Fibroblast of upper back skin (primary cell): ENCODE measurements around the gene HACD3.
A peak's percentile ranks its signal among the peaks of the same experiment; 100 is the strongest.
"Not testable (repeated sequence)": the region's sequence is repeated elsewhere in the genome, so short reads cannot be mapped to it uniquely, and the experiment has no call there.

Experiments
- DNase-seq: peaks from one replicate; pipeline ENCODE4 v3.0.0-alpha.2; 2013

HACD3 gene

DNA sequence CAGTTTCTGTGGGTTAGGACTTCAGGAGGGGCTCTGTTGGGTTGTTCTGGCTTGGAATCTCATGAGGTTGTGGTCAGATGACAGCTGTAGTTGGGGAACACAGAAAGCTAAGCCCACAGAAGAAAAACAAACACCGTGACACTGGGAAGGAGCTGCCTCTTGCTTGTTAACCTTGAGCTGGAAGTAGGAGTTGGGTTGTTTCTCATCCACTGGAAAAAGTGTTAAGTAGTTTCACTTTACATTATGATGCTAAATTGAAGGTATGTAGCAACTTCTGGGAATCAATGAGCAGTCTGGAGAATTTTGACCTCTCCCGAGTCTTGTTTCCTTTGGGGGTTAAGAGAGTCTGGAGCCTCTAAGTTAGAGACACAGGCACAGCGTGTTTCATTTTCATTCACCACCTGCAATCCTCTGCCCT is 20.4 kb downstream of the HACD3 start:
- peak; percentile 12 for DNase-seq

DNA sequence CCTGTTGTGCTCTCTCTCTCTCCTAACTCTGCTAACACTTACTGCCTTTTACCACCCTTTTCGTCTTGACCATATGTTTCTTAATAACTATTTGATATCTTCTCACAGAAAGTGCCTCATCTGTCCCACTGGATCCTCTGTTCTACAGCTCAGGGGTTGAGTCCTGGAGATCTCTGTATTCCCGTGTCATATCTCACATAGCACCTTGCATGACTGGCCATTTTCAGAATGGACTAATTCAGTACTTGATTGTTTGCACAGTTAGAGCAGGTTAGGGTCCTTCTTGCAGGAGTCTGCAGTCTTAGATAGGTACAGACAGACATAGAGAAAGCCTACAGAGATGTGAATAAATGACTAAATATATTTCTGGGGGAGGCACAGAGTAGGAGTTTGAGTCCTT is 20.9 kb downstream of the HACD3 start:
- no peak for DNase-seq

DNA sequence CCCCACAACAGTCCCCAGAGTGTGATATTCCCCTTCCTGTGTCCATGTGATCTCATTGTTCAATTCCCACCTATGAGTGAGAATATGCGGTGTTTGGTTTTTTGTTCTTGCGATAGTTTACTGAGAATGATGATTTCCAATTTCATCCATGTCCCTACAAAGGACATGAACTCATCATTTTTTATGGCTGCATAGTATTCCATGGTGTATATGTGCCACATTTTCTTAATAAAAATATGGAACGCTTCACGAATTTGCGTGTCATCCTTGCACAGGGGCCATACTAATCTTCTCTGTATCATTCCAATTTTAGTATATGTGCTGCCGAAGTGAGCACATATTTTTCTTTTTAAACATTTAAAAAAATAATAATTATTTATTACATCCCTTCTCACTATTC is 22.6 kb downstream of the HACD3 start:
- not testable (repeated sequence) for DNase-seq

DNA sequence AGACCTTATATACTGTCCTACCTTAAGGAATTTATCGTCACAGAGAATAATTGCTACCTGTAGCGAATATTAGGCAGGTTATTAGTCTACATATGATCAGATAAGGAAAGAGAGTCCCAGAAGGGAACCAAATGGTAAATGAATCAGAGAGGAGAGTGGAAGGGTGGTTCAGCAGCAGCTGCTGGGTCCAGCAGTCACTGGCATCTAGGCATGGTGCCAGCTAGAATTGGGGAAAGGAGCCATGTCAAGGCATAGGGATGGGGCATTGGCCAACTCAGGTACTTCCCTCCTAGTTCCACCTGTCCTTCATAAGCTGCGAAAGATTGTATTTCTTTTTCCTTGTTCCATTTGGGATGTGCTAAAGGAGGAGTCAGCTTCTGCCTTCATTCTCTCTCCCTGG is 23.4 kb downstream of the HACD3 start:
- no peak for DNase-seq

DNA sequence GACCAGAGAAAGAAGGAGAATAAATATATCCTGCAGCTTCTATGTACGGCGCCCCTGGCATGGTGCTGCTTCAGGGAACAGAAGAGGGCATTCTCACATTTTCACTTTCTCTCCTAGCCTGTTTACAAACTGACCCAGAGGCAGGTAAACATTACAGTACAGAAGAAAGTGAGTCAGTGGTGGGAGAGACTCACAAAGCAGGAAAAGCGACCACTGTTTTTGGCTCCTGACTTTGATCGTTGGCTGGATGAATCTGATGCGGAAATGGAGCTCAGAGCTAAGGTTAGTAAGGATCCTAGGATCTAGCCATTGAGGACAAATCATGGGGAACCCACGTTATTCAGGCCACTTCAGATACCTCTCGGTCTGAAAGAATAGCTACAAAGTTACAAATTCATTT is 26.4 kb downstream of the HACD3 start:
- DNase-seq: no peak

DNA sequence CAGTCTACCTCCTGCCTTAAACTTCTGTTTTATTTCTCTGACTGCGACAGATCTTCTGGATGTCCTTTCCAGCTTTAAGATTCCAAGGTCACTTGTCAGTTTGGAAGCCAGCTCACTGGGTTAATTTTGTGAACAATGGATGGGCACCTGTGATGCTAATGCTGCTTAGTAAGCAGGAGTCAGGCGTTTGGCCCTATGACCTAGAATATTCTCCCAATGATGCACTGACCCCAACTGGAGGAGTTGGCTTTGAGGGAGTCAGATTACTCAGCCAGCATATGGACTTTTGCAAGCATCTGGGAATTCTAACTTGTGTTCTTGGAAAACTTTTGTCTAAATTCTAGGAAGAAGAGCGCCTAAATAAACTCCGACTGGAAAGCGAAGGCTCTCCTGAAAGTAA is 28.1 kb downstream of the HACD3 start:
- no peak for DNase-seq

DNA sequence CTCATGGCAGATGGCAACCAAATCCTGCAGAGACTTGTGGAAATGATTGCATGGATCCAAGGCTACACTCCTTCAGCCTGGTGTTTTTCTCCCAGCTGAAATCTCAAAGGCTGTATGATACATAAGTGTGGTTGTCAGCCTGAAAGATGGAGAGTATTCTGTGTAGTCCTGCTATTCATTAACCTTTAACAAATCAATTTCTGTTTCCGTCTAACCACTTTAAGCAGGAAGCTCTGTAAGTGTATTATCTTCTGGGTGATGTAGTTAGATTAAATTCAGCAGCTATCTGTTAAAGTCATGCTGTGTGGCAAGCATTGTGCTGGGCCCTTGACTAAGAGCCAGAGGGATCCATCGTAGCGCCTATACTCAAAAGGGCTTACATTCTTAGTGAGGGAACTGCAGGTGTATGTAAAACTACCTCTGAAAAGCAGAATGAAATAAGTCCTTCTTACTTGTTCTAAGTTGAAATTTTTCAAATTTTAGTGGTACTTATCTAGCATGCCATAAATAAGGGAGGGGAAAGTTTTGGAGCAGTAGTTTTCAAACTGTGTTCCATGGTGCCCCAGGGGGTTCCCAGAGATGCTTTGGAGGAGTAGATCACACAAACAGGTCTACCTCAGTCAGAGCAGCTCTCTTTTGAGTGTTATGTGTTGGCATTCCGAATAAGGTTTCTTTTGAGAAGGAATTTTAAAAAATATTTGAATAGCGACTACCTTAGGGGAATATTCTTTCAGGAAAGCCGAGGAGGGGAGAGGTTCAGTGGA is 28.9 kb downstream of the HACD3 start:
- DNase-seq: no peak

DNA sequence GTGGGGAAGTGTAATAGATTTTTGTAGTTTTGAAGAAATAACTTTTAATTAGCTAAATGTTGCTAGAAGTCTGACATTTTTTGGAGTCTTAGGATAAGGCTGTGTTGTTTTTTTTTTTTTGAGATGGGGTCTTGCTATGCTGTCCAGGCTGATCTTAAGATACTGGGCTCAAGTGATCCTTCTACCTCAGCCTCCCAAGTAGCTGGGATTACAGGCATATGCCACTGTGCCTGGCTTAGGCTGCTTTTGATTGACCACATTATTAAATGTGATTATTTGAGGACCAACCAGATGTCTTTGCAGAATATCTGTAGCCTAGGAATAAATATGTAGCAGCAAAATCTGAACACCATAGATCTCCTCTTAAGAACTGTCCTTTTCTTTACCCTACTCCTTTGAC is 29.7 kb downstream of the HACD3 start:
- DNase-seq: no peak

DNA sequence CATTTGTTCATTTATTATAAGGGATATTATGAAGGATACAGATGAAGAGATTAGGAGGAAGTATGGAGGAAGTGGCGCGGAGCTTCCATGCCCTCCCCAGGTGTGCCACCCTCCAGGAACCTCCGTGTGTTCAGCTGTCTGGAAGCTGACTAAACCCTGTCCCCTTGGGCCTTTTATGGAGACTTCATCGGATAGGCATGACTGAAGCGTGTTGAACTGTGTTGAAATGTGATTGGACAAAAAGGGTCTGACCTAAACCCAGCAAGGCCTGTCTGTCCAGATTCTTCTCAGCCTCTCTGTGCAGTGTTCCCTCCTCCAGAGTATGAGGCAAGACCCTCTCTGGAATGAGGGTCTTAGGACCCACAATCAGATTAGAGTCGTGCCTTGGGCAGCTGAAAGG is 31.7 kb downstream of the HACD3 start:
- DNase-seq: no peak

DNA sequence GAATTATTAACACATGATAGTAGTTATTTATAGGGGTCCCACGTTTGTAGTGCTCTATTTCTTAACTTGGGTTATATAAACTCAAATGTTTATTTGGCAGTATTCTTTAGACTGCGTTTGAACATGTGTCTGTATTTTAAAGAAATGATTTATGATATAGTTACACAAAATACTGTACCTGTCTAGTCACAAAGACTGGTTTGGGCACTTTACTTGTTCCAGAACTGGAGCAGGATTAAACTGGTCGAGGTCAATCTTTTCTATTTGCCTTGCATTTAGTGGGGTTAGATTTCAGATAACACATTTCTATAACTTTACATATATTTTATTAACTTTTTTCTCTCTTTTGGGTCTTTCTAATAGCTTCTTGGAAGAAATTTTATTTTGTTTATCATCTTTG is 39.5 kb downstream of the HACD3 start:
- no peak for DNase-seq

DNA sequence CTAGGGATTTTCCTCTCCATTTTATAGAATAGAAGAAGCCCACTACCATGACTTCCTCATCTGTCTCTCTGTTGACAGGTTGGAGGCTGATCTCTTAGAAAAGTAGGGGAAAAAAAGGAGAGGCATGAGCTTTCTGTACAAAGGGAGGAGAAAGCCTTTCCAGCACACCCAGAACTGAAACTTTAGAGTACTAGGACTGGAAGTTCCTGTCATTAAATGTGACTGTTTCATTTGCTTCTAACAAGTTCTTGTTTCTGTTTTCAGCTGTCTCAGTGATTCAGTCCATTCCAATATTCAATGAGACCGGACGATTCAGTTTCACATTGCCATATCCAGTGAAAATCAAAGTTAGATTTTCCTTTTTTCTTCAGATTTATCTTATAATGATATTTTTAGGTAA is 41.7 kb downstream of the HACD3 start:
- DNase-seq: no peak

DNA sequence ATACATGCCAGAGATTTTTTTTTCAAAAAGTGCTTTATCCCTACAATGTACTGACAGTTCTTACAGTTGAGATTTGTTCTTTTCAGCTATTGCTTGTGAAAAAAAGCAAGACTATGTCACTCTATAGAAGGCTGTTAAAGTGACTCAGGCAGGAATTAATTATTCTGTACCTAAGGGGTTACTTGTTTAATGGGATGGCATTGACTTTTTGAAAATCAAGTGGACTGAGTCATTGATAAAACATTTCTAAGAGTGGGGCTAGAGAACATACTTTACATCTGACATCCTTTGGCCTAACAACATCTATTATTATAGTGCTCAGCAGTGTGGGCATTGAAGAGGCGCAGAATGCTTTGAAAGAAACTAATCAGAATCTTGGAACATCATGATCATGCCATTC is 46.4 kb downstream of the HACD3 start:
- peak; percentile 65 for DNase-seq

DNA sequence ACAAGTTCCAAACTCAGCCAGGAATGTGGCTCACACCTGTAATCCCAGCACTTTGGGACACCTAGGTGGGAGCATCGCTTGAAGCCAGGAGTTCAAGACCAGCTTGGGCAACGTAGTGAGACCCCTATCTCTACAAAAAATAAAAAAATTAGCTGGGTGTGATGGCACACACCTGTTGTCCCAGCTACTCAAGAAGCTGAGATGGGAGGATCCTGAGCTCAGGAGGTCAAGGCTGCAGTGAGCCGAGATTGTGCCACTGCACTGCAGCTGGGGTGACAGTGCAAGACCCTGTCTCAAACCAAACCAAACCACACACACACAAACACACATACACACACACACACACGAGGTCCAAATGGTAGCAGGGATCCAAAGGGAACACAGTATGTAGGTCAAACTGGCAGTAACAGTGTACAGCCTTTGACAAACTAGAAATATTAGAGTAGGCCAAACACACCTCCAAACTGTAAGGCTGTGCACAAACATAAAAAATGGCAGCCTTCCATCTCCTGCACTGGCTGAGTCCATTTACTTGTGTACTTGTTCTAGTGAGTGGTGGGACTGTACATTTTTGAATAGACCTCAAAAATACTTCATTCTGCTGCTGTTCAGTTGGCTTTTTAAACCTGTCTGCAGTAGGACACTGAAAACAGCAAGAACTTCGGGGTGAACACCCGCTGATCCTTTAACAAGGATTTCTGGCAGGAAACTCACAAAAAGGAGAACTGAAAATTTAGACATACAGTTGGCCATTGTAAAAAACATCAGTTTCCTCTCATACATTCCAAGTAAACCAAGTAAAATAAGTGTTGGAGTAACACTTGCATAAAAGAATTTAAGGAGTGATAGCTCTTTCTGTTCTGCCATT is 47.1 kb downstream of the HACD3 start:
- DNase-seq: no peak

DNA sequence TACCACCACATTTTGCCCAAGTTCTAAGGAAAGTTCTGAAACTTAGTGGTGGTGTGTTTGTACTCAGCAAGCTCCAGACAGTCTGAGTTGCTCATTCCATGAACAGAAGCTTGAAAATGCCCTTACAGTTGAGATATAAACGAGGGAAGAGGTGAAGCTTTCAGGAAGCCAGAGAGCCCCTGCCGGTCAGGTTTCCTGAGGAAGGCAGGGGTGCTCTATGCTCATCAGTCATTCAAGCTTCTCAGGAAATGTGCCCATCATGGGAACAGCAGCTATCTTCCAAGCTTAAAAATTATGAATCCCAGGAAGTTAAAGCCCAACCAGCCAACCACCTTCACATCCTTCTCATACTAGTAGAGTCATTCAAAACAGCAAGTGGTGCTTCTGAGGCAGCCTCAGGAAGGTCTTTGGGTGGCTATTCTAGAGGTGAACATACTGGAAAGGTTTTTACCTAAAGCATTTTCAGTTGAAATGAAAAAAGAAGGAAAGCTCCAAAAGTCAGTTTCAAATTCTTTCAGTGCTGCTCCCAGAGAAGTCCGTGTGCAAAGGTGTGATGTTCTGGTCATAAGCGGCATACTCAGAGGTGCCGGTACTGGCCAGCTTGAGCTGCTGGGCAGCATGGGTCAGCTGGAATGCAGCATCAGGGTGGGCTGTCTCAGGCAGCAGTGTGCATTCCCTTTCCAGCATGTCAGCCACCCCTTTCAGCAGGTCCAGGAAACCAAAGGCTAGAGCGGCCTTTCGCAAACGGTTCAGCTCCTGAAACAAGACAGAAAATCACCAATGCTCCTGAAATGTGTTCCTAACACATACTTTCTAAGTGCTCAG is 48.9 kb downstream of the HACD3 start:
- no peak for DNase-seq

DNA sequence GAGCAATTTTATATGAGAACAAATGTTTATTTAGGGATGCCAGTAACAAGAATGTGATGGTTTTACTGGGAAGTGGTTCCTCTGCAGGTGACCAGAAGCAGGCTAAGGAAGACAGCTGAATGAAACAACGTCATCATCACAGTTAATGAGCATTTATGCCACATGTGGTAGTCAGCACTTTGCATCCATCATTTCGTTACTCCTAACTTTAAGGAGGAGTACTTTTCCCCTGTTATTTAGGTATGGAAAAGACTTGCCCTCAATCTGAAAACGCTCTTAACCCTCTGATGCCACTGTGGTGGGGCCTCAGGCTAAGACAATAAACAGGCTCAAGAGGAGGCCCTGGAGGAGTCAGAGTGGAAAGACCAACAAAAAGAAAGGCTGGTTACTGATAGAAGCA is 49.5 kb downstream of the HACD3 start:
- no peak for DNase-seq

DNA sequence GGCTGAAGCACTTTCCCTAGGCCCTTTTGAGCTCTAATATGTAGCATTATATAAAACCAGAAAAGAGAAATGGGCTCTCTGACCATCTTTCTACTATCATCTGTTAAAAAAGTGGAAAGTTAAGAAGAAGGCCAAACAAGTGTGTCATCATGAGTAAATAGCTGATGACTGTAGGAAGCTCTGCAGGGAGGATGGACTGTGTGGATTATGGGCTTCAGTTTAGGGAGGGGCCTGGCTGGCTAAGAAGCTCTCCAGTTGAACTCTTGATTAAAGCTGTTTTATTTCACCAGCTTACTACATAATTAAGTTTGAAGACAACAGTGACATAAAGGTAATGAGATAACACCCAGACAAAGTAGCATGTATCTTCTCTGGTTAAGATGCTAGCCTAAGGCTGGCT is 50.0 kb downstream of the HACD3 start:
- DNase-seq: peak; percentile 55

DNA sequence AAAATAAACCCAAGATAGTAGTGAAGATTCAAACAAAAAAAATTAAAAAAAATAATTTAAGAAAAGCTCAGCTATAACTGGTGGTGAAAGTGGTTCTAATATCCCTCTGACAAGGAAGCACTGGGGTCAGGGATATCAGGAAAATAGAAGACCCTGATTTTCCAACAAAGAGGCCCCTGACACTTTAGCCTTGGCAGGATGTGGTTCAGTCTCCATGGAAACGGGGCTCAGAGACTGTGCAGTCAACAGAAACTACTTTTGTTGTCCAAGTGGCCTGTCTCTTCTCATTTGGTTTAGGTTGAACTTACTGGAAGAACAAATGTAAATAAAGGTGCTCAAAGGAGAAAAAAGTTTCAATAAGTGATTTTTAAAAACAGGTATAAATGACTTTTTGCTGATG is 53.4 kb downstream of the HACD3 start:
- peak; percentile 20 for DNase-seq

DNA sequence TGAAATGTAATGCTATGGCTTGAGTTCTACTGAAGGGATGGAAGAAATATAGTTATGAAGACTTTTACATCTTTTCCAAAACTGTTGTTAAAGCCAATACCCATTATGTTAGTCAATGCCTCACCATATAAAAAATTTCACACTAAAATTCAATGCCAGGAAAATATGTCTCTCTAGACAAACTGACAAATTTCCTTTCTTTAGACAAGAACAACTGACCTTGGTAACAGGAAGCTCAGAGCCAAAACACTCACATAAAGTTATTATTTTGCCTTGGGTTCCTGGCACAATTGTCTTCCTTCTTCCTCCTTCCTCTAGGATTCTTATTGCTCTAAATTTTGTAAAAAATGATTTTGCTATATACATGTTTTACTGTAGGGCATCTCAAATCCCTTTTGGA is 54.0 kb downstream of the HACD3 start:
- no peak for DNase-seq

DNA sequence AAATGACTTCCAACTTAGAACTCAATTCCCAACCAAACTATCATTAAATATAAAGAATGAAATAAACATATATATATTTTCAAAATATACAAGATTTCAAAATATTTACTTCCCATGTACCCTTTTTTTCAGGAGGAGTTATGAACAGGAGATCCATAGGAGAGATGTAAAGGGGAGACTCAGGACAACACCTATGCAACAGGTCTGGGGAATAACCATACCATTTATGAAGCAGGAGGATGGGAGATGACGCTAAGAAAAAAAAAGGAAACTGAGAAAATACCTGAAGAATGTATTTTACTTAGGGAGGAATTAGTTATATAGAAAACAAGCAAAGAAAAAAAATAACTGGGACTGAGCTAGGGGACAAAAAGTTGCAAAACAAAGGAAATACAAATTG is 56.8 kb downstream of the HACD3 start:
- DNase-seq: no peak

DNA sequence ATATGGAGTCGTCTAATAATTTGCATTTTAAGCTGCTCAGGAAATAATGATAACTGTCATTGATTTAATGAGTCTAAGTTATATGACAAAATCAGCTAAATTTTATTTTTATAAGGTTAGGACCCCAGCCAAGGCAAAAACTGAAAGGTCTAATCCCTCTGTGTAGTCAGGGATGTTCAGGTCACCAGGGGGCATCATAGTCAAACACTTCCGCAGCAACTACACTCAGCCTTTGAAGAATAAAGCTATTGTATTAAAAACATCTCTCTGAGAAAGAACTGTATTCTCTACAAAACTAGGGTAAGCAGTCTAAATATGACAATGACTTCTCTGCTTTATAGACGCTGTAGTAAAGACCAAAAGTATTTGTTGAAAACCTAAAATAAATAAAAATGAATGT is 65.7 kb downstream of the HACD3 start:
- no peak for DNase-seq

DNA sequence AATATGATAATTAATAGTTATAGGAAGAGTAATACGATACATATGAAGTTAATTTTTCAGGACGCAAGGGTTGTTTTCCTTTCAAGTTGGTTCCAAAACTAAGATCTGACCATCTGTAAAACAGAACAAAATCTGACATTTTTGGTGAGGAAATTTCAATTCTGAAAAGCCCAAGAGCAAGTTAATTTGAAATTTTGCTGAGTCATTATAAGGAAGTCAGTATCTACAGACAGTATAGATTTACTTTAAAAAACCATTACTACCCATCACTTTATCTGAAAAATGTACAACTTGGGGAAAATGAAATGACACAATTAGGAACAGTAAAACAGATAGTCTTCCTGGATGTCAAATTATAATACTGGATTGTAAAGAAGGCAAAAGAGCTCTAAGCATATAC is 68.2 kb downstream of the HACD3 start:
- no peak for DNase-seq

DNA sequence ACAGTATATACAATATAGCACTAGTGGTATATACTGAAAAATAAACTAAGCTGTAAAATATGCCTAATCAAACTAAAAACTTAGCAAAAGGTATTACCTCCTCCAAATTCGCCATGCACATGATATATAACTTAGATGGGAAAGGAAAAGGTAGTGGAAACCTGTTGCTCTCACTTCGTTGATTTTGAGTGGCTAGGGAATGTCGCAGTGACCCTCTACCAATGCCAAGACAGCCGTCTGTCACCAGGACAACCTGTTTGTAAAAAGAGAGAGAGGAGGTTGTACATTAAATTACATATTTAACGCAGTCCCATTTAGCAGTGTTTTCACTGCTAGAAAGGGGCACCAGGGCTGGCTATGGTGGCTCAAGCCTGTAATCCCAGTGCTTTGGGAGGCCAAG is 69.4 kb downstream of the HACD3 start:
- DNase-seq: no peak

DNA sequence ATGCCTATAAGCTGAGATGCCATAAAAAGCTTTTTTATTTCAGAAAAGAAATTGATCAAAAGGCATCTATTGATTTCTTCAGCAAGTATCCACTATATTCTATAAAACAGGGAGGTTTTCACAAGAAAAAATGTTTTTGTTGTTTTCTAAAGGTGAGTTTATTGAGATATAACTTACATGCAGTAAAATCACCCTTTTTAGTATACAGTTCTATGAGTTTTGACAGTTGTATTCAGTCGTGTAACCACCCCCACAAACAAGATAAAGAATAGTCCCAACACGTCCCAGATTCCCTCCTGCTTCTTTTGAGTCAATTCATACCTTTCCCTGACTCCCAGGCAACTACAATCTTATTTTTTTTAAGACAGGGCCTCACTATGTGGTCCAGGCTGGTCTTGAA is 72.9 kb downstream of the HACD3 start:
- DNase-seq: no peak

DNA sequence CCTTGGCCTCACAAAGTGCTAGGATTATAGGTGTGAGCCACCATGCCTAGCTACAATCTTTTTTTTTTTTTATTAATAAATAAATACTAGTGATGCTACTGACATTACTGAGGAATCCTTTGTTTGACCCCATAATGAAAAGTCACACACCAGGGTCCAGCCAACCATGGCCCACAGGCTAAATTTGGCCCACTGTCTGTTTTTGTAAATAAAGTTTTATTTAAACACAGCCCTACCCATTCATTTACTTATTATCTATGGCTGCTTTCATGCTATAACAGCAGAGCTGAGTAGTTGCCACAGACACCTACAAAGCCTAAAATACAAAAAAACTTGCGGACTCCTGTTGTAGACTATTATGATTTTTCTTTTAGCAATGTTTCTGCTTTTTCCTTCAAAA is 73.3 kb downstream of the HACD3 start:
- DNase-seq: no peak
